Fibroblast of villous mesenchyme (primary cell): Measurements from ENCODE around the gene POMGNT1. TPM values are rescaled to one million over a fixed set of nuclear protein-coding genes. Genes with fewer than 3 reads are reported as not detected.

Experiments used
- DNase-seq: peaks from one replicate; pipeline ENCODE4 v3.0.0-alpha.2; 2010; ENCODE audit warnings: low read depth
- H3K4me3 ChIP-seq: 2 replicates; pipeline ENCODE4 v1.5.1; 2011; ENCODE audit warnings: low read depth, mild to moderate bottlenecking, low read length
- small RNA-seq: library from RNA; depleted of rRNA; stranded (forward); fragments of <200 nt; gene quantifications from one replicate; pipeline ENCODE3, GENCODE V24; 2012
- total RNA-seq: library from RNA; depleted of rRNA; stranded (reverse); fragments of >200 nt; gene quantifications from 2 replicates; pipeline ENCODE4 v1.2.3, GENCODE V29; 2012
- TF ChIP-seq, protein P1 (sequence below): IDR thresholded peaks from 2 replicates; pipeline ENCODE4 v1.5.1; 2012; ENCODE audit warnings: low read depth, mild to moderate bottlenecking, low read length; ENCODE audit not compliant: insufficient read depth

The POMGNT1 gene
- total RNA-seq, 1 donor = 81.2 TPM

DNA sequence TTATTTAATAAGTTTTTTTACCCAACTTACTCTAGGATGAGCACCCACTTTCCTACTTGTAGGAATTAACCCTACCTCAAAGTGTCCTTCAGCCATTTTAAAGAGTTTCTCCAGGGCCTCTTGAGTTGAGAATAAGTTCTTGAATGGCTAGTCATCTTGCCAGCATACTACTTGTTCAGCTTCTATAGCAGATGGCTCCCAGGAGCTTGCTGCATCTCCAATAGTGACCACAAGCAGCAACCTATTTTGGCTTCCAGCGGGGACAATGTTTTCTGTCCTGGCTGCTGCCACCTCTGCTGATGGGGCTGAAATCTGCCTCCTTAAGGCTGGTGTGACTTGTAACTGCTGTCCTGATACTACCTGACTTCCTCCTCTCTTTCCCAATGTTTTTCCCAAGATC, 45.0 kb downstream of the POMGNT1 start:
- TF ChIP-seq, protein P1, sequence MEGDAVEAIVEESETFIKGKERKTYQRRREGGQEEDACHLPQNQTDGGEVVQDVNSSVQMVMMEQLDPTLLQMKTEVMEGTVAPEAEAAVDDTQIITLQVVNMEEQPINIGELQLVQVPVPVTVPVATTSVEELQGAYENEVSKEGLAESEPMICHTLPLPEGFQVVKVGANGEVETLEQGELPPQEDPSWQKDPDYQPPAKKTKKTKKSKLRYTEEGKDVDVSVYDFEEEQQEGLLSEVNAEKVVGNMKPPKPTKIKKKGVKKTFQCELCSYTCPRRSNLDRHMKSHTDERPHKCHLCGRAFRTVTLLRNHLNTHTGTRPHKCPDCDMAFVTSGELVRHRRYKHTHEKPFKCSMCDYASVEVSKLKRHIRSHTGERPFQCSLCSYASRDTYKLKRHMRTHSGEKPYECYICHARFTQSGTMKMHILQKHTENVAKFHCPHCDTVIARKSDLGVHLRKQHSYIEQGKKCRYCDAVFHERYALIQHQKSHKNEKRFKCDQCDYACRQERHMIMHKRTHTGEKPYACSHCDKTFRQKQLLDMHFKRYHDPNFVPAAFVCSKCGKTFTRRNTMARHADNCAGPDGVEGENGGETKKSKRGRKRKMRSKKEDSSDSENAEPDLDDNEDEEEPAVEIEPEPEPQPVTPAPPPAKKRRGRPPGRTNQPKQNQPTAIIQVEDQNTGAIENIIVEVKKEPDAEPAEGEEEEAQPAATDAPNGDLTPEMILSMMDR = no peak
- no peak overlapping the region for H3K4me3 ChIP-seq
- no peak for DNase-seq

DNA sequence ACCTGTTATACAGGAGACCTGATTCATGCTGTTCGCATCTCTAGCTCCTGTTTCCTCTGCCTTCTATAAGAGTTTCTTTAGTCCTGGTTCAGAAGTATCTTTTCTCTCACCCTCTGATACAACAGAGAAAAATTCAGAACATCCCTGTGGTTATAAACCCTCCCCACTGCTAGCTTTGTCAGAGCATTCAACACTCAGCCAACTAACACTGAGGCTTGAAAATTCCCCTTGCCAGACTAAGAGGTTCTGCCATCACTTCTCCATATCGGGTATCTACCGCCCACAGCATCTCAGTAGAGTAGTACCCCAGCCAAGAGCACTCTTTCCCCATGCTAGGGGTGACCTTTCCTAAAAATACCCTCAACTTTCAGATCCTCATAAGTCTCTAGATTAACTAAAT, 46.2 kb downstream of the POMGNT1 start:
- no peak for DNase-seq
- TF ChIP-seq, protein P1 = no peak
- no peak overlapping the region for H3K4me3 ChIP-seq

DNA sequence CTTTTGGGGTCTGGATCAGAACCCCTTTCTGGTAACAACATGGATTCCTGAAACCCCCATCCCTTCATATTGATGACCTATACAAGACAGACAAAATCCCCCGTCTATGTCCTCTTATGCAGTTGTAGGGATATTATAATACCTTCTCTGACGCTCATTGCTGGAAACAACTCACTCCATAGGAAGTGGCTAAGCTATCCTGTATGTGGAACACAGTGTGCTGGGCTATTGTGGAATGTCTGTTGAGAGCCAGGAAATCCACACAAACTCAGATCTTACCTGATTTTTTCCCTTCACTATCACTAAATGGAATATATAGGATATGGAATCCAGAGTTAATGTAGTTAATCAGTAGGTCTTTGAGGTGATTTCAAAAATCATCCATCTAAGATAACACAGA, 48.1 kb downstream of the POMGNT1 start:
- DNase-seq = no peak
- TF ChIP-seq, protein P1 = no peak
- H3K4me3 ChIP-seq = no peak overlapping the region

DNA sequence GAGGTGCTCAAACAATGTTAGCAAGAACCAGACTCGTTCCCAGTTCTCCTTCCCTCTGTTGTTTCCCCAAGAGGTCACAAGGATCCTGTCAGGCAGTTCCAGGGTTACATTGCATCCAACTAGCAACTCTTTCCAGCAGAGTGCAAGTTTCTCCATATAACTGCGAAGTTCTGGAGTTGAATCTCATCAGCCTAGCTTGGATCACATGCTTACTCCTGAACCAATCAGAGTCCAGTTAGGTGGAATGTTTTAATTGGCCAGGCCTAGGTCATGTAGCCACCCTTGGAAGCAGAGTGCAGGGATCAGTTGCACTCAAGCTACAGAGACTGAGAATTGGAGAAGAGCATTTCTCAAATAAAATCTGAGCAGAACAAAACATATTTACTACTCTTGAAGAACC, 49.9 kb downstream of the POMGNT1 start:
- TF ChIP-seq, protein P1 = no peak
- H3K4me3 ChIP-seq = no peak overlapping the region
- DNase-seq = no peak

Small RNAs within 50 kb of the gene (small RNA-seq; reads per million reads assigned to genes)
- not detected for gene AL672043.1

Other genes starting within 250 kb of the POMGNT1 start
- gene PIK3R3, start 65.8 kb downstream of the POMGNT1 start, total RNA-seq = 10.3 and 14.2 TPM in 2 replicates
- 0.32 and 0.43 TPM in 2 replicates for gene TSPAN1, start 23.3 kb downstream of the POMGNT1 start, total RNA-seq
- not detected in 2 replicates for gene P3R3URF, start 21.9 kb downstream of the POMGNT1 start, total RNA-seq
- 3.2 and 3.9 TPM in 2 replicates for gene LURAP1, start 4.9 kb upstream of the POMGNT1 start, total RNA-seq
- gene RAD54L, start 49.3 kb upstream of the POMGNT1 start, total RNA-seq = 2.6 and 3.0 TPM in 2 replicates
- 106 and 123 TPM in 2 replicates for gene LRRC41, start 105.2 kb upstream of the POMGNT1 start, total RNA-seq
- 194 and 249 TPM in 2 replicates for gene UQCRH, start 105.3 kb upstream of the POMGNT1 start, total RNA-seq
- gene NSUN4, start 142.4 kb upstream of the POMGNT1 start, total RNA-seq = 11.9 and 22.9 TPM in 2 replicates
- gene FAAH, start 195.9 kb upstream of the POMGNT1 start, total RNA-seq = 0.64 and 0.86 TPM in 2 replicates